Neuronal stem cell (in vitro differentiated cells): Measurements from ENCODE around the gene UXT.

Experiments used
- DNase-seq: peaks from one replicate; pipeline ENCODE4 v3.0.0-alpha.2; 2013; ENCODE audit warnings: low spot score
- H2AFZ ChIP-seq: one replicate; pipeline ENCODE4 v1.6.1; 2013; ENCODE audit warnings: mild to moderate bottlenecking, low read length, inconsistent platforms
- H2AK5ac ChIP-seq: 2 replicates; pipeline ENCODE4 v1.6.1; 2013; ENCODE audit warnings: low read depth, mild to moderate bottlenecking, inconsistent platforms, low read length, moderate library complexity, mixed read lengths
- H2BK120ac ChIP-seq: 2 replicates; pipeline ENCODE4 v1.6.1; 2013; ENCODE audit warnings: low read depth, mild to moderate bottlenecking, inconsistent platforms, low read length, moderate library complexity, mixed read lengths
- H2BK12ac ChIP-seq: one replicate; pipeline ENCODE4 v1.6.1; 2013; ENCODE audit warnings: low read length, inconsistent platforms
- H2BK15ac ChIP-seq: 2 replicates; pipeline ENCODE4 v1.6.1; 2013; ENCODE audit warnings: mild to moderate bottlenecking, low read length, inconsistent platforms, mixed read lengths
- H2BK5ac ChIP-seq: one replicate; pipeline ENCODE4 v1.6.1; 2013; ENCODE audit warnings: inconsistent platforms, mild to moderate bottlenecking, low read length, moderate library complexity
- H3K14ac ChIP-seq: one replicate; pipeline ENCODE4 v1.6.1; 2013; ENCODE audit warnings: low read length, inconsistent platforms
- H3K18ac ChIP-seq: 2 replicates; pipeline ENCODE4 v1.6.1; 2013; ENCODE audit warnings: low read length, inconsistent platforms
- H3K23ac ChIP-seq: 2 replicates; pipeline ENCODE4 v1.6.1; 2013; ENCODE audit warnings: low read depth, mild to moderate bottlenecking, mixed read lengths, low read length, inconsistent platforms; ENCODE audit not compliant: poor library complexity
- H3K27ac ChIP-seq: replicated peaks from 3 replicates; pipeline ENCODE4 v1.5.1; 2013; ENCODE audit warnings: low read length, inconsistent platforms
- H3K27me3 ChIP-seq, 3 experiments: 2 replicates each; pipeline ENCODE4 v1.6.1; 2013; ENCODE audit warnings: low read length in 3 of 3, mild to moderate bottlenecking in 2 of 3, inconsistent platforms in 1 of 3, low read depth in 1 of 3, mixed read lengths in 1 of 3, moderate library complexity in 1 of 3; ENCODE audit not compliant: control insufficient read depth in 3 of 3, insufficient read depth in 3 of 3
- H3K36me3 ChIP-seq, 2 donors: replicated peaks in 1 of 2; 2 replicates each; pipeline ENCODE4 v1.6.1; 2013; ENCODE audit warnings: low read length in 2 of 2; ENCODE audit not compliant: control insufficient read depth in 2 of 2, insufficient read depth in 2 of 2
- H3K4ac ChIP-seq: 2 replicates; pipeline ENCODE4 v1.6.1; 2013; ENCODE audit warnings: inconsistent platforms, mild to moderate bottlenecking, low read length, moderate library complexity
- H3K4me1 ChIP-seq, 2 donors: 1 replicate in 1 of 2; 2 replicates in 1 of 2; pipeline ENCODE4 v1.6.1; 2013; ENCODE audit warnings: low read length in 2 of 2, low read depth in 1 of 2; ENCODE audit not compliant: control insufficient read depth in 2 of 2, insufficient read depth in 1 of 2
- H3K4me2 ChIP-seq: one replicate; pipeline ENCODE4 v1.6.1; 2013; ENCODE audit warnings: mild to moderate bottlenecking, low read length, inconsistent platforms; ENCODE audit not compliant: insufficient read depth, poor library complexity, severe bottlenecking
- H3K4me3 ChIP-seq, 2 donors: 2 replicates each; pipeline ENCODE4 v1.5.1; 2013; ENCODE audit warnings: low read length in 2 of 2, mild to moderate bottlenecking in 2 of 2, inconsistent platforms in 1 of 2, moderate library complexity in 1 of 2
- H3K79me1 ChIP-seq: one replicate; pipeline ENCODE4 v1.6.1; 2013; ENCODE audit warnings: low read depth, mild to moderate bottlenecking, inconsistent platforms, low read length, moderate library complexity
- H3K9ac ChIP-seq: one replicate; pipeline ENCODE4 v1.6.1; 2013; ENCODE audit warnings: mild to moderate bottlenecking, low read depth, low read length, inconsistent platforms; ENCODE audit not compliant: poor library complexity
- H3K9me3 ChIP-seq, 2 donors: replicated peaks in 1 of 2; 2 replicates each; pipeline versions ENCODE3 to v1.6.1; 2013; ENCODE audit warnings: low read length in 2 of 2, mild to moderate bottlenecking in 2 of 2, inconsistent platforms in 1 of 2, low read depth in 1 of 2, mixed read lengths in 1 of 2, moderate library complexity in 1 of 2; ENCODE audit not compliant: control insufficient read depth in 2 of 2, insufficient read depth in 1 of 2
- H4K8ac ChIP-seq: one replicate; pipeline ENCODE4 v1.6.1; 2013; ENCODE audit warnings: low read depth, mild to moderate bottlenecking, inconsistent platforms, low read length, moderate library complexity
- H4K91ac ChIP-seq: one replicate; pipeline ENCODE4 v1.6.1; 2013; ENCODE audit warnings: low read length, low read depth, mild to moderate bottlenecking, inconsistent platforms; ENCODE audit not compliant: poor library complexity
- WGBS, 2 donors: extraction: QIAGEN DNeasy Blood & Tissue Kit; methylation state at CpG; one replicate each; pipeline ENCODE4 v1.1.7; 2013; ENCODE audit warnings: missing lambda C conversion rate in 2 of 2, mixed read lengths in 1 of 2; ENCODE audit not compliant: insufficient read length in 2 of 2, insufficient replicate concordance in 1 of 2; ENCODE audit errors: extremely low coverage in 2 of 2; 5-methylcytosine and 5-hydroxymethylcytosine counted together

Gene UXT

GRCh38 chrX:47697181-47697580 is 38.2 kb upstream of the UXT start:
- H3K4me3 ChIP-seq, result no peak overlapping the region
- H2BK15ac ChIP-seq, result no peak overlapping the region
- no peak overlapping the region for H2AK5ac ChIP-seq
- no peaks in the 10 kb centered on the region for H3K4me1 ChIP-seq
- no peak overlapping the region for H3K14ac ChIP-seq
- H2BK120ac ChIP-seq, result no peak overlapping the region
- no peak overlapping the region for H2AFZ ChIP-seq
- no peak overlapping the region for H2BK5ac ChIP-seq
- no peak for DNase-seq
- no peak overlapping the region for H3K27ac ChIP-seq
- no peak overlapping the region for H4K91ac ChIP-seq
- H3K79me1 ChIP-seq, result no peaks in the 10 kb centered on the region
- H4K8ac ChIP-seq, result no peak overlapping the region
- no peak overlapping the region for H2BK12ac ChIP-seq
- H3K9ac ChIP-seq, result no peak overlapping the region
- H3K36me3 ChIP-seq, result no peaks in the 10 kb centered on the region
- no peak overlapping the region for H3K4ac ChIP-seq
- no CpG with 5 or more reads among the region's 1 CpG for WGBS, 2 donors
- no peak overlapping the region for H3K23ac ChIP-seq
- peaks cover 0 to 10% (median 0%) of the 10 kb centered on the region in 3 experiments for H3K27me3 ChIP-seq
- no peaks in the 10 kb centered on the region for H3K9me3 ChIP-seq
- H3K18ac ChIP-seq, result no peak overlapping the region
- H3K4me2 ChIP-seq, result no peak overlapping the region

- Histone ChIP-seq H4K8ac (no peak overlapping the region), H2AFZ (no peak overlapping the region), H3K9ac (no peak overlapping the region), H3K27me3 (peaks cover 0 to 6% (median 0%) of the 10 kb centered on the region in 3 experiments), H3K4me3 (no peak overlapping the region), H2BK120ac (no peak overlapping the region), H2AK5ac (no peak overlapping the region), H3K36me3 (no peaks in the 10 kb centered on the region), H3K27ac (no peak overlapping the region), H3K9me3 (no peaks in the 10 kb centered on the region), H2BK5ac (no peak overlapping the region), H3K4ac (no peak overlapping the region), H3K4me2 (no peak overlapping the region), H4K91ac (no peak overlapping the region), H2BK12ac (no peak overlapping the region), H3K4me1 (no peaks in the 10 kb centered on the region), H3K23ac (no peak overlapping the region), H3K14ac (no peak overlapping the region), H3K18ac (no peak overlapping the region), H3K79me1 (no peaks in the 10 kb centered on the region), H2BK15ac (no peak overlapping the region)
- no peak for DNase-seq
- no CpG with 5 or more reads among the region's 2 CpGs for WGBS, 2 donors
Measured at GRCh38 chrX:47690175-47690574, 31.2 kb upstream of the UXT start.

- no peak overlapping the region for H2BK120ac ChIP-seq
- H2BK5ac ChIP-seq, result no peak overlapping the region
- H2AFZ ChIP-seq, result no peak overlapping the region
- no peak overlapping the region for H2AK5ac ChIP-seq
- no peak overlapping the region for H3K4ac ChIP-seq
- H2BK12ac ChIP-seq, result no peak overlapping the region
- H3K79me1 ChIP-seq, result no peaks in the 10 kb centered on the region
- H3K23ac ChIP-seq, result no peak overlapping the region
- H3K36me3 ChIP-seq, result no peaks in the 10 kb centered on the region
- peak overlapping the region; percentile 8 for H3K18ac ChIP-seq
- DNase-seq, result no peak
- H4K91ac ChIP-seq, result no peak overlapping the region
- H3K4me2 ChIP-seq, result no peak overlapping the region
- H2BK15ac ChIP-seq, result no peak overlapping the region
- H4K8ac ChIP-seq, result no peak overlapping the region
- H3K27ac ChIP-seq, result no peak overlapping the region
- H3K4me1 ChIP-seq, result no peaks in the 10 kb centered on the region
- H3K9ac ChIP-seq, result no peak overlapping the region
- no peak overlapping the region for H3K14ac ChIP-seq
- H3K9me3 ChIP-seq, result no peaks in the 10 kb centered on the region
- H3K4me3 ChIP-seq, result no peak overlapping the region
- H3K27me3 ChIP-seq, result peaks cover 0 to 6% (median 0%) of the 10 kb centered on the region in 3 experiments
- WGBS, 2 donors, result no CpG with 5 or more reads among the region's 6 CpGs
Measured at GRCh38 chrX:47687263-47687662, 28.3 kb upstream of the UXT start.

- Histone ChIP-seq H2BK15ac (no peak overlapping the region), H3K27me3 (peaks cover 0 to 3% (median 0%) of the 10 kb centered on the region in 3 experiments), H3K4me2 (no peak overlapping the region), H2AK5ac (no peak overlapping the region), H2BK5ac (no peak overlapping the region), H4K8ac (no peak overlapping the region), H3K4me1 (no peaks in the 10 kb centered on the region), H3K9ac (no peak overlapping the region), H2AFZ (no peak overlapping the region), H4K91ac (no peak overlapping the region), H3K4ac (no peak overlapping the region), H3K36me3 (no peaks in the 10 kb centered on the region), H2BK120ac (no peak overlapping the region), H3K9me3 (no peaks in the 10 kb centered on the region), H3K27ac (no peak overlapping the region), H2BK12ac (no peak overlapping the region), H3K79me1 (no peaks in the 10 kb centered on the region), H3K14ac (no peak overlapping the region), H3K18ac (no peak overlapping the region), H3K23ac (no peak overlapping the region), H3K4me3 (no peak overlapping the region)
- no CpG with 5 or more reads among the region's 3 CpGs for WGBS, 2 donors
- no peak for DNase-seq
Measured at GRCh38 chrX:47683829-47684205, 24.8 kb upstream of the UXT start.
